Measurements from ENCODE around the gene MMP14.

Gene MMP14

DNA sequence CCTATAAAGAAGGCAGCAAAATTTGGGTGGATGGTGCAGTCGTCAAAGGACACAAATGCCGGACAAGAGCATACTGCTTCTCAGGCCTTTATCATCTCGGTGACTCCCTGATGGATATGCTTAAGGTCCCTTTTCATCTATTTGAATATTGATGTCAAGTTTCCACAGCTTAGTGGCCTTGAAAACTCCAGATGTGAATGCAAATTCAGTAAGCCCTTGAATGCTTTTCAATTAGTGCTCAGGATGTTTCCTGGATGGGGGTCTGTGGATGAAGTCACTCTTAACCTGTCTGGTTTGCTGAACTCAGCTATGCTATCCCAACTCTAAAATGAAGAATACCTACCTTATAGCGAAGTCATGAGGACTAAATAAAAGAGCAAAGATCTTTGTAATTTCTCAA lies 57.3 kb downstream of the MMP14 start:
- DNase-seq (ENCODE audit: extremely low read depth, insufficient read length): no peak
- TF ChIP-seq, protein P1, sequence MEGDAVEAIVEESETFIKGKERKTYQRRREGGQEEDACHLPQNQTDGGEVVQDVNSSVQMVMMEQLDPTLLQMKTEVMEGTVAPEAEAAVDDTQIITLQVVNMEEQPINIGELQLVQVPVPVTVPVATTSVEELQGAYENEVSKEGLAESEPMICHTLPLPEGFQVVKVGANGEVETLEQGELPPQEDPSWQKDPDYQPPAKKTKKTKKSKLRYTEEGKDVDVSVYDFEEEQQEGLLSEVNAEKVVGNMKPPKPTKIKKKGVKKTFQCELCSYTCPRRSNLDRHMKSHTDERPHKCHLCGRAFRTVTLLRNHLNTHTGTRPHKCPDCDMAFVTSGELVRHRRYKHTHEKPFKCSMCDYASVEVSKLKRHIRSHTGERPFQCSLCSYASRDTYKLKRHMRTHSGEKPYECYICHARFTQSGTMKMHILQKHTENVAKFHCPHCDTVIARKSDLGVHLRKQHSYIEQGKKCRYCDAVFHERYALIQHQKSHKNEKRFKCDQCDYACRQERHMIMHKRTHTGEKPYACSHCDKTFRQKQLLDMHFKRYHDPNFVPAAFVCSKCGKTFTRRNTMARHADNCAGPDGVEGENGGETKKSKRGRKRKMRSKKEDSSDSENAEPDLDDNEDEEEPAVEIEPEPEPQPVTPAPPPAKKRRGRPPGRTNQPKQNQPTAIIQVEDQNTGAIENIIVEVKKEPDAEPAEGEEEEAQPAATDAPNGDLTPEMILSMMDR (IDR thresholded peaks at IDR 0.05; ENCODE audit: insufficient read depth, low read length, poor library complexity, severe bottlenecking): no peak
- Histone ChIP-seq H3K4me3 (replicated peaks; ENCODE audit: low read depth, low read length) (no peak overlapping the region), H3K27me3 (replicated peaks; ENCODE audit: control insufficient read depth, insufficient read depth, low read length) (no peaks in the 10 kb centered on the region), H3K36me3 (ENCODE audit: control insufficient read depth, insufficient read depth, low read length) (peaks cover 12% of the 10 kb centered on the region)

DNA sequence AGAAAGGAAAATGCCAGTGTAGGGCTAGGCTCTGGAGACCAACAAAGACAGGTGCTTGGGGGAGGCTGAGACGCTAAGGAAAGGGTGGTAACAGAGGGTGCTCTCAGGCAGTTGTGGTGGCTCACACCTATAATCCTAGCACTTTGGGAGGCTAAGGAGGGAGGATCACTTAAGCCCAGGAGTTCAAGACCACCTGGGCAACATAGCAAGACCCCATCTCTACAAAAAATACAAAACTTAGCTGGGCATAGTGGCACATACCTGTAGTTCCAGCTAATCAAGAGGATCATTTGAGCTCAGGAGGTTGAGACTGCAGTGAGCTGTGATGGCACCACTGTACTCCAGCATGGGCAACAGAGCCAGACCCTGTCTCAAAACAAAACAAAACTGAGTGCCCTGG lies 59.0 kb downstream of the MMP14 start:
- peaks cover 17% of the 10 kb centered on the region for H3K36me3 ChIP-seq (ENCODE audit: control insufficient read depth, insufficient read depth, low read length)
- H3K27me3 ChIP-seq (replicated peaks; ENCODE audit: control insufficient read depth, insufficient read depth, low read length): no peaks in the 10 kb centered on the region
- TF ChIP-seq, protein P1 (IDR thresholded peaks at IDR 0.05; ENCODE audit: insufficient read depth, low read length, poor library complexity, severe bottlenecking): no peak
- DNase-seq (ENCODE audit: extremely low read depth, insufficient read length): no peak
- H3K4me3 ChIP-seq (replicated peaks; ENCODE audit: low read depth, low read length): no peak overlapping the region

DNA sequence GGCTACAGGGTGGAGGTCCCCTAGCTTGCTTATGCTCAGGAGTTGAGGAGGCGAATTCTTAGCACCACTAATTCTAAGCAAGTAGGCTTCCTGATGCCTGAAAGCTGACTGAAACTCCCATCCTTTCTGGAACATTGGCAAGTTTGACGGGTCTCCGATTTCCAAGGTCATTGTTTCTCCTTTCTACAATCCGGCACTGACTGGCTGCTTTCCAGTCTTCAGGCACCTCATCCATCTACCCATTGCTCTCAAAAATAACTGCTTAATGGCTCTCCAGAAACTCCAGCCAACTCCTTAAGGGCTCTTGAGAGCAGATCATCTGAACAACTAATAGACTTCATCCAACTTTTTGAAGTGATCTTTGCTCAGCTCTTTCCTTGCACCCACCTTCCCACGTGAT lies 60.0 kb downstream of the MMP14 start:
- DNase-seq (ENCODE audit: extremely low read depth, insufficient read length): no peak
- TF ChIP-seq, protein P1 (IDR thresholded peaks at IDR 0.05; ENCODE audit: insufficient read depth, low read length, poor library complexity, severe bottlenecking): no peak
- Histone ChIP-seq H3K36me3 (ENCODE audit: control insufficient read depth, insufficient read depth, low read length) (peaks cover 24% of the 10 kb centered on the region), H3K27me3 (replicated peaks; ENCODE audit: control insufficient read depth, insufficient read depth, low read length) (no peaks in the 10 kb centered on the region), H3K4me3 (replicated peaks; ENCODE audit: low read depth, low read length) (no peak overlapping the region)

DNA sequence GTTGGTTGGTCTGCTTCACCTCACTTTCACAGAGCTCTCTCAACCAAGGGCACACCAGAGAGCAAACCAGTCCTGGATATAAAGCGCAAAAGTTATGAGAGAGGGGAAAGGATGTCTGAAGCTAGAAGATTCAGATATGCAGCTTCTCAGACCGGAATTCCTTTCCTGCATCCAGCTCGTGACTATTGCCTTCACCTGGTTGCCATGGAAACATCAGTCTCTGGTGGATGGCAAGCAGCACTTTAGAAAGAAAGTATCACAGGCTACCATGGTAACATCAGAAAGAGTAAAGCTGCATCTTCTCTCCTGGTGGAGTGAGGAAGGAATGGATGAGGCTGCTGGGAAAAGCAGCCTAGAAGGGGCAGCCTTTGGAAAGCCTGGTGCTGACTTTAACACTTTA lies 60.4 kb downstream of the MMP14 start:
- Histone ChIP-seq H3K4me3 (replicated peaks; ENCODE audit: low read depth, low read length) (no peak overlapping the region), H3K36me3 (ENCODE audit: control insufficient read depth, insufficient read depth, low read length) (peaks cover 26% of the 10 kb centered on the region), H3K27me3 (replicated peaks; ENCODE audit: control insufficient read depth, insufficient read depth, low read length) (no peaks in the 10 kb centered on the region)
- no peak for DNase-seq (ENCODE audit: extremely low read depth, insufficient read length)
- TF ChIP-seq, protein P1 (IDR thresholded peaks at IDR 0.05; ENCODE audit: insufficient read depth, low read length, poor library complexity, severe bottlenecking): no peak

DNA sequence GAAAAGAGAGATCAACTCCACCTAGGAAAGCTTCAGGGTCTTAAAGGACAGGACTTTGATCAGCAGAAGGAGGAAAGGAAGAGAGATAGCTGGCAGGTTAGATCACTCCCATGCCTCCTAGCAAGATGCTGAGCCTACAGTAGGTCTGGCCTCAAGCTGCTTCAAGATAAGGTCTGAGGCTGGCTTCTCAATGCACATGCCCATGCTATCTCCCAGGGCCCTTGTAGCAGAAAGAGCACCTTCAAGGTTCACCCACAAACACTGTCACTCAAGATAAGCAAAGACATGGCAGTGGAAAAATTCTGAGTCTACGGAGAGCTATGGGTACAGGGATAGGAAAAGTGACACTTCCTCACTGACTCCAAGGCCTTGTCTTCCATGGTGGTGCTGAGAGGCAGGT lies 61.0 kb downstream of the MMP14 start:
- no peak overlapping the region for H3K4me3 ChIP-seq (replicated peaks; ENCODE audit: low read depth, low read length)
- H3K36me3 ChIP-seq (ENCODE audit: control insufficient read depth, insufficient read depth, low read length): peaks cover 28% of the 10 kb centered on the region
- H3K27me3 ChIP-seq (replicated peaks; ENCODE audit: control insufficient read depth, insufficient read depth, low read length): no peaks in the 10 kb centered on the region
- TF ChIP-seq, protein P1 (IDR thresholded peaks at IDR 0.05; ENCODE audit: insufficient read depth, low read length, poor library complexity, severe bottlenecking): no peak
- DNase-seq (ENCODE audit: extremely low read depth, insufficient read length): no peak
